HG02588 (cell line): ENCODE data around the gene DMD.

Experiments used
- ATAC-seq: cut with Tn5 transposase; IDR thresholded peaks from one replicate; pipeline ENCODE4 v1.9.1; 2021; ENCODE audit warnings: mild to moderate bottlenecking, moderate library complexity; ENCODE audit not compliant: unreplicated experiment

DMD gene

GRCh38 chrX:32514986-32515385 is 696.4 kb downstream of the DMD start:
- peak; percentile 64 for ATAC-seq

GRCh38 chrX:32501606-32502005 is 709.7 kb downstream of the DMD start:
- ATAC-seq = no peak

- no peak for ATAC-seq
Observed at GRCh38 chrX:32496671-32497070, 714.7 kb downstream of the DMD start.

GRCh38 chrX:32495855-32496254 is 715.5 kb downstream of the DMD start:
- ATAC-seq = no peak

- no peak for ATAC-seq
Observed at GRCh38 chrX:32489125-32489524, 722.2 kb downstream of the DMD start.

- ATAC-seq = no peak
Observed at GRCh38 chrX:32483534-32484136, 727.7 kb downstream of the DMD start.

- ATAC-seq = no peak
Observed at GRCh38 chrX:32480019-32480418, 731.3 kb downstream of the DMD start.

GRCh38 chrX:32472364-32472763 is 739.0 kb downstream of the DMD start:
- ATAC-seq = no peak

GRCh38 chrX:32455704-32456103 is 755.6 kb downstream of the DMD start:
- ATAC-seq = no peak

- no peak for ATAC-seq
Observed at GRCh38 chrX:32451954-32452695, 759.2 kb downstream of the DMD start.

- ATAC-seq = no peak
Observed at GRCh38 chrX:32448945-32449344, 762.4 kb downstream of the DMD start.

GRCh38 chrX:32448320-32448719 is 763.0 kb downstream of the DMD start:
- ATAC-seq = peak; percentile 99

- ATAC-seq = no peak
Observed at GRCh38 chrX:32447640-32448039, 763.7 kb downstream of the DMD start.

- ATAC-seq = no peak
Observed at GRCh38 chrX:32443841-32444240, 767.5 kb downstream of the DMD start.

- ATAC-seq = no peak
Observed at GRCh38 chrX:32421266-32421665, 790.1 kb downstream of the DMD start.

GRCh38 chrX:32408389-32408788 is 803.0 kb downstream of the DMD start:
- no peak for ATAC-seq

- peak; percentile 66 for ATAC-seq
Observed at GRCh38 chrX:32397562-32398216, 813.7 kb downstream of the DMD start.

GRCh38 chrX:32395878-32396277 is 815.5 kb downstream of the DMD start:
- ATAC-seq = no peak

- ATAC-seq = no peak
Observed at GRCh38 chrX:32392655-32393054, 818.7 kb downstream of the DMD start.

- ATAC-seq = no peak
Observed at GRCh38 chrX:32370456-32371205, 840.7 kb downstream of the DMD start.

GRCh38 chrX:32293962-32294700 is 917.2 kb downstream of the DMD start:
- ATAC-seq = no peak
